Measurements from ENCODE around the gene HAL. TPM values are rescaled to one million over a fixed set of nuclear protein-coding genes. Genes with fewer than 3 reads are reported as not detected.

HAL gene, protein sequence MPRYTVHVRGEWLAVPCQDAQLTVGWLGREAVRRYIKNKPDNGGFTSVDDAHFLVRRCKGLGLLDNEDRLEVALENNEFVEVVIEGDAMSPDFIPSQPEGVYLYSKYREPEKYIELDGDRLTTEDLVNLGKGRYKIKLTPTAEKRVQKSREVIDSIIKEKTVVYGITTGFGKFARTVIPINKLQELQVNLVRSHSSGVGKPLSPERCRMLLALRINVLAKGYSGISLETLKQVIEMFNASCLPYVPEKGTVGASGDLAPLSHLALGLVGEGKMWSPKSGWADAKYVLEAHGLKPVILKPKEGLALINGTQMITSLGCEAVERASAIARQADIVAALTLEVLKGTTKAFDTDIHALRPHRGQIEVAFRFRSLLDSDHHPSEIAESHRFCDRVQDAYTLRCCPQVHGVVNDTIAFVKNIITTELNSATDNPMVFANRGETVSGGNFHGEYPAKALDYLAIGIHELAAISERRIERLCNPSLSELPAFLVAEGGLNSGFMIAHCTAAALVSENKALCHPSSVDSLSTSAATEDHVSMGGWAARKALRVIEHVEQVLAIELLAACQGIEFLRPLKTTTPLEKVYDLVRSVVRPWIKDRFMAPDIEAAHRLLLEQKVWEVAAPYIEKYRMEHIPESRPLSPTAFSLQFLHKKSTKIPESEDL
- total RNA-seq: 7.3 TPM
- long read RNA-seq, partial matches to known transcripts: 2 of 7 reads
- long read RNA-seq, other reads (novel, unspliced or antisense): 4 of 7 reads

GRCh38 chr12:95996034-95996658, at the start of gene HAL:
Gene HAL, minus strand, starts transcription at chr12:95996344. Its CDS starts 434 bp downstream, at chr12:95995910.
- peak within 1 kb of the TSS; percentile 14 for H3K4me3 ChIP-seq
- DNase-seq (peak; percentile 59), ATAC-seq (peak; percentile 73 to 74)
- TF ChIP-seq, protein P1, sequence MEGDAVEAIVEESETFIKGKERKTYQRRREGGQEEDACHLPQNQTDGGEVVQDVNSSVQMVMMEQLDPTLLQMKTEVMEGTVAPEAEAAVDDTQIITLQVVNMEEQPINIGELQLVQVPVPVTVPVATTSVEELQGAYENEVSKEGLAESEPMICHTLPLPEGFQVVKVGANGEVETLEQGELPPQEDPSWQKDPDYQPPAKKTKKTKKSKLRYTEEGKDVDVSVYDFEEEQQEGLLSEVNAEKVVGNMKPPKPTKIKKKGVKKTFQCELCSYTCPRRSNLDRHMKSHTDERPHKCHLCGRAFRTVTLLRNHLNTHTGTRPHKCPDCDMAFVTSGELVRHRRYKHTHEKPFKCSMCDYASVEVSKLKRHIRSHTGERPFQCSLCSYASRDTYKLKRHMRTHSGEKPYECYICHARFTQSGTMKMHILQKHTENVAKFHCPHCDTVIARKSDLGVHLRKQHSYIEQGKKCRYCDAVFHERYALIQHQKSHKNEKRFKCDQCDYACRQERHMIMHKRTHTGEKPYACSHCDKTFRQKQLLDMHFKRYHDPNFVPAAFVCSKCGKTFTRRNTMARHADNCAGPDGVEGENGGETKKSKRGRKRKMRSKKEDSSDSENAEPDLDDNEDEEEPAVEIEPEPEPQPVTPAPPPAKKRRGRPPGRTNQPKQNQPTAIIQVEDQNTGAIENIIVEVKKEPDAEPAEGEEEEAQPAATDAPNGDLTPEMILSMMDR (IDR thresholded peaks at IDR 0.05): no peak
- no peaks in the 10 kb centered on the region for H3K27me3 ChIP-seq (ENCODE audit: low read depth)
- H3K27ac ChIP-seq: peak within 1 kb of the TSS; percentile 63
- peaks cover 19% of the 10 kb centered on the region for H3K36me3 ChIP-seq
- H3K9me3 ChIP-seq: no peaks in the 10 kb centered on the region
- intact Hi-C loops (cut with DNase I): no loop called here
- H3K4me1 ChIP-seq: peaks cover 27% of the 10 kb centered on the region

GRCh38 chr12:96045566-96045965, 49.4 kb upstream of the HAL start:
- ATAC-seq: peak in 1 of 2 donors; percentile 65
- TF ChIP-seq, protein P1 (IDR thresholded peaks at IDR 0.05): no peak

GRCh38 chr12:96044943-96045290, 48.8 kb upstream of the HAL start:
- peak overlapping the region; percentile 72 for H3K27ac ChIP-seq
- TF ChIP-seq, protein P1 (IDR thresholded peaks at IDR 0.05): no peak
- intact Hi-C loops (cut with DNase I): no loop called here

More at GRCh38 chr12:96045566-96045965, 49.4 kb upstream of the HAL start:
- Histone ChIP-seq H3K4me1 (peaks cover 60% of the 10 kb centered on the region), H3K9me3 (no peaks in the 10 kb centered on the region), H3K27ac (peak overlapping the region; percentile 72), H3K4me3 (no peak overlapping the region), H3K27me3 (ENCODE audit: low read depth) (no peaks in the 10 kb centered on the region), H3K36me3 (no peaks in the 10 kb centered on the region)
- intact Hi-C loops (cut with DNase I): no loop called here
- DNase-seq: peak; percentile 71

GRCh38 chr12:96044017-96044942, 48.1 kb upstream of the HAL start:
- peak overlapping the region; percentile 72 for H3K27ac ChIP-seq
- H3K36me3 ChIP-seq: no peaks in the 10 kb centered on the region
- H3K4me3 ChIP-seq: no peak overlapping the region
- TF ChIP-seq, protein P1 (IDR thresholded peaks at IDR 0.05): no peak
- no peak for DNase-seq
- H3K4me1 ChIP-seq: peaks cover 53% of the 10 kb centered on the region
- intact Hi-C loops (cut with DNase I): no loop called here
- H3K9me3 ChIP-seq: no peaks in the 10 kb centered on the region
- peak in 1 of 2 donors; percentile 18 for ATAC-seq
- H3K27me3 ChIP-seq (ENCODE audit: low read depth): no peaks in the 10 kb centered on the region

More at GRCh38 chr12:96044943-96045290, 48.8 kb upstream of the HAL start:
- ATAC-seq (peak in 1 of 2 donors; percentile 2), DNase-seq (no peak)
- Histone ChIP-seq H3K4me3 (no peak overlapping the region), H3K36me3 (no peaks in the 10 kb centered on the region), H3K4me1 (peaks cover 60% of the 10 kb centered on the region), H3K9me3 (no peaks in the 10 kb centered on the region), H3K27me3 (ENCODE audit: low read depth) (no peaks in the 10 kb centered on the region)

Data from lower lobe of right lung (tissue), 2 donors.